Heart right ventricle (tissue), 16 donors: ENCODE data around the gene ADH1C. TPM values are rescaled to one million over a fixed set of nuclear protein-coding genes. Genes with fewer than 3 reads are reported as not detected.

Experiments used
- ATAC-seq, 8 donors: fragments of 200-7000 bp; cut with Tn5 transposase; one replicate each; pipeline ENCODE4 v1.9.1; 2020; ENCODE audit warnings: mild to moderate bottlenecking in 8 of 8, moderate library complexity in 8 of 8, moderate number of reproducible peaks in 1 of 8
- DNase-seq, 2 donors: peaks; one replicate each; pipeline ENCODE4 v3.0.0-alpha.2; 2020
- H3K27ac ChIP-seq, 10 donors: fragments of 200-600 bp; sonication (generic) in 2 of 10; one replicate each; pipeline versions ENCODE4 v1.5.0 to v1.8.0; 2020 to 2022; ENCODE audit warnings: mild to moderate bottlenecking in 3 of 10
- H3K27me3 ChIP-seq, 7 donors: fragments of 200-600 bp; one replicate each; pipeline ENCODE4 v1.8.0; 2021 to 2022; ENCODE audit warnings: mild to moderate bottlenecking in 2 of 7
- H3K36me3 ChIP-seq, 9 donors: fragments of 200-600 bp; sonication (generic) in 1 of 9; one replicate each; pipeline versions ENCODE4 v1.5.0 to v1.8.0; 2020 to 2022; ENCODE audit warnings: mild to moderate bottlenecking in 2 of 9
- H3K4me1 ChIP-seq, 9 donors: fragments of 200-600 bp; sonication (generic) in 1 of 9; one replicate each; pipeline versions ENCODE4 v1.5.0 to v1.8.0; 2020 to 2022; ENCODE audit warnings: mild to moderate bottlenecking in 4 of 9
- H3K4me3 ChIP-seq, 10 donors: fragments of 200-600 bp; sonication (generic) in 2 of 10; one replicate each; pipeline versions ENCODE4 v1.5.0 to v1.8.0; 2020 to 2022; ENCODE audit warnings: mild to moderate bottlenecking in 7 of 10, moderate library complexity in 2 of 10
- H3K9me3 ChIP-seq, 11 donors: fragments of 200-600 bp in 10 of 11; sonication (generic) in 2 of 11; one replicate each; pipeline versions ENCODE4 v1.5.0 to v1.8.0; 2013 to 2022; ENCODE audit warnings: mild to moderate bottlenecking in 2 of 11, control low read depth in 1 of 11, moderate library complexity in 1 of 11
- CTCF ChIP-seq, 9 donors: fragments of 200-600 bp; sonication (generic) in 2 of 9; IDR thresholded peaks; one replicate each; pipeline versions ENCODE4 v1.5.0 to v1.8.0; 2021 to 2022; ENCODE audit warnings: antibody characterized with exemption in 9 of 9, mild to moderate bottlenecking in 5 of 9, moderate library complexity in 1 of 9
- WGBS, 2 donors: extraction: QIAGEN DNeasy Blood & Tissue Kit; methylation state at CpG; one replicate each; pipeline ENCODE4 v1.1.7; 2013; ENCODE audit warnings: inconsistent platforms in 1 of 2; 5-methylcytosine and 5-hydroxymethylcytosine counted together
- intact Hi-C, 10 donors: fragments of 100-400 bp; cut with DNase I; formaldehyde crosslinking; loops; one replicate each; pipeline versions ENCODE4 v1.11.1 to v1.14.2; 2022
- polyA plus RNA-seq, 2 donors: library from polyadenylated mRNA; stranded (reverse); fragments of 200-250 nt; gene quantifications; one replicate each; pipeline ENCODE4 v1.2.3, GENCODE V29; 2013
- total RNA-seq, 10 donors: library from RNA; stranded (reverse); fragmentation: NEBNext Ultra II Directional in 3 of 10; extraction: Animal tissue kit (Norgen Biotek cat#: 25700) in 3 of 10; gene quantifications; one replicate each; pipeline versions ENCODE4 v1.2.1 to v1.2.4, GENCODE V29; 2021 to 2023
- donor health status: Arrhythmogenic right ventricular cardiomyopathy.
- donor health status: ischemic (EF 13 %, LVEDD 7.1; RV severe dilation, severe dysfunction).
- donor health status: healthy with polysubstance abuse.
- donor health status: DM: no; HTN: yes; CAD: no.
- donor health status: DM: no; HTN: no; CAD: no.
- donor health status: ischemic (EF 25% LVEDD 6.9; RV normal size, moderate dysfunction).
- donor health status: ischemic (EF 25% LVEDD 5.7; RV mildly dilated, moderate dysfunction).
- donor health status: healthy.
- donor health status: DM: yes; HTN: yes; CAD: no.
- donor health status: Ischemic cardiomyopathy.
- donor health status: ischemic (EF 35%, LVEDD 5.7; RV mildly dilated, moderate dysfunction).
- donor health status: nonischemic (EF 11% LVEDD 7.7; RV severe dilation, severe dysfunction).
- donor health status: DM: yes; HTN: yes; CAD: no.
- donor health status: PGD.
- donor health status: ischemic (EF 29% LVEDD 5.4; RV normal size, mild dysfunction).
- donor health status: nonischemic (EF 23%, LVEDD 6.1; RV moderate dilation, normal function).

The ADH1C gene
- total and polyA plus RNA-seq, 12 donors, result 0.85 to 8.6 (median 2.1) TPM

DNA sequence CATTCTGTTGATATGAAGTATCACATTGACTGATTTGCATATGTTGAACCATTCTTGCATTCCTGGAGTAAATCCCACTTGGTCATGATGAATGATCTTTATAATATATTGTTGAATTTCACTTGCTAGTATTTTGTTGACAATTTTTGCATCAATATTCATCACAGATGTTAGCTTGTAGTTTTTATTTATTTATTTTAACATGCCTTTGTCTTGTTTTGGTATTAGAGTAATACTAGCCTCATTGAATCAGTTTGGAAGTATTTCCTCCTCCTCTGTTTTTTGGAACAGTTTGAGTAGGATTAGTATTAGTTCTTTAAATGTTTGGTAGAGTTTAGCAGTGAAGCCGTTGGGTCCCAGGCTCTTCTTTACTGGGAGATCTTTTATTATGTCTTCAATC, 13.9 kb upstream of the ADH1C start:
- H3K27ac ChIP-seq, result no peak overlapping the region
- no peak overlapping the region for H3K4me3 ChIP-seq
- H3K36me3 ChIP-seq, result no peaks in the 10 kb centered on the region
- peaks cover 0 to 25% (median 5%) of the 10 kb centered on the region in 11 donors for H3K9me3 ChIP-seq
- H3K27me3 ChIP-seq, result no peaks in the 10 kb centered on the region
- WGBS, 2 donors, result 47 to 88% methylated on average over 1 of the region's 1 CpG
- TF ChIP-seq CTCF (IDR thresholded peaks at IDR 0.05), result no peak
- DNase-seq, result no peak
- intact Hi-C loops, result no loop called here
- H3K4me1 ChIP-seq, result peaks cover 0 to 9% (median 0%) of the 10 kb centered on the region in 9 donors
- no peak for ATAC-seq

- Histone ChIP-seq H3K36me3 (no peaks in the 10 kb centered on the region), H3K4me1 (peaks cover 0 to 9% (median 0%) of the 10 kb centered on the region in 9 donors), H3K4me3 (no peak overlapping the region), H3K27me3 (no peaks in the 10 kb centered on the region), H3K27ac (peak overlapping the region in 5 of 10 donors; percentile 14 to 48 (median 20)), H3K9me3 (peaks cover 0 to 37% (median 5%) of the 10 kb centered on the region in 11 donors)
- DNase-seq (peak in 1 of 2 donors; percentile 23), ATAC-seq (peak in 7 of 8 donors; percentile 37 to 86 (median 55))
- intact Hi-C loops, result no loop called here
- TF ChIP-seq CTCF (IDR thresholded peaks at IDR 0.05), result no peak
These were observed 10.2 kb upstream of the ADH1C start for GRCh38 chr4:99362768-99363167.

DNA sequence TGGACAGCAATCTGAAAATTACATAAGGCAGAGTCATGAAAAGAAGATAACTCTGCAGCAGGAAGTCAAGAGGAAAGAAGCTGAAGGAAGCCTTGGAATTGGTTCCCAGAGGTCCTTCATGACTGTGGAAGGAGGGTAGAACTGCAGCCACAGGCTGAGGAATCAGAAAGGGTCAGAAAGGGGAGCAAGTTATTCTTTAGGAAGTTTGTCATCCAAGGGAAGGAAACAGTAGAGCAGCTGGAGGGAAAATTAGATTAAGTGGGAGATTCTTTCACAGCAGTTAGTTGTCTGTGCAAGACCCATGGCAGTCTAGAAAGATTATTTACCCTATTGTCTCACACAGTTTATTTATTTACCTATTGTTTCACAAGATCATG, 9.3 kb upstream of the ADH1C start:
- Histone ChIP-seq H3K9me3 (peaks cover 0 to 44% (median 5%) of the 10 kb centered on the region in 11 donors), H3K36me3 (no peaks in the 10 kb centered on the region), H3K27ac (peak overlapping the region in 6 of 10 donors; percentile 14 to 48 (median 30)), H3K4me3 (no peak overlapping the region), H3K27me3 (no peaks in the 10 kb centered on the region), H3K4me1 (peaks cover 0 to 9% (median 0%) of the 10 kb centered on the region in 9 donors)
- ATAC-seq (peak in 3 of 8 donors; percentile 30 to 49 (median 34)), DNase-seq (no peak)
- intact Hi-C loops, result no loop called here
- no peak for TF ChIP-seq CTCF (IDR thresholded peaks at IDR 0.05)

GRCh38 chr4:99361268-99361898, 8.8 kb upstream of the ADH1C start:
- DNase-seq, result no peak
- Histone ChIP-seq H3K4me3 (no peak overlapping the region), H3K9me3 (peaks cover 0 to 40% (median 5%) of the 10 kb centered on the region in 11 donors), H3K27me3 (no peaks in the 10 kb centered on the region), H3K27ac (peak overlapping the region in 4 of 10 donors; percentile 20 to 48 (median 44)), H3K4me1 (peaks cover 0 to 9% (median 0%) of the 10 kb centered on the region in 9 donors), H3K36me3 (no peaks in the 10 kb centered on the region)
- ATAC-seq, result no peak
- intact Hi-C loops, result no loop called here
- no peak for TF ChIP-seq CTCF (IDR thresholded peaks at IDR 0.05)
